Measurements from ENCODE around the gene HNRNPK.
A peak's percentile ranks its signal among the peaks of the same experiment; 100 is the strongest.
"Not testable (repeated sequence)": the region's sequence is repeated elsewhere in the genome, so short reads cannot be mapped to it uniquely, and the experiment has no call there.

The HNRNPK gene

GRCh38 chr9:83975300-83975699 lies 4.7 kb downstream of the HNRNPK start:
- DNase-seq = no peak

GRCh38 chr9:83972286-83972685 lies 7.7 kb downstream of the HNRNPK start:
- no peak for DNase-seq

GRCh38 chr9:83971485-83971884 lies 8.5 kb downstream of the HNRNPK start:
- DNase-seq = no peak

- DNase-seq = no peak
Observed at GRCh38 chr9:83969602-83970001, 10.4 kb downstream of the HNRNPK start.

GRCh38 chr9:83967073-83967472 lies 12.9 kb downstream of the HNRNPK start:
- DNase-seq = no peak

GRCh38 chr9:83966209-83966582 lies 13.8 kb downstream of the HNRNPK start:
- DNase-seq = no peak

- no peak for DNase-seq
Observed at GRCh38 chr9:83965350-83966208, 14.4 kb downstream of the HNRNPK start.

GRCh38 chr9:83964973-83965349 lies 15.1 kb downstream of the HNRNPK start:
- DNase-seq = no peak

- DNase-seq = peak; percentile 24
Observed at GRCh38 chr9:83962165-83962564, 17.9 kb downstream of the HNRNPK start.

- no peak for DNase-seq
Observed at GRCh38 chr9:83960991-83961390, 19.0 kb downstream of the HNRNPK start.

GRCh38 chr9:83959061-83959460 lies 21.0 kb downstream of the HNRNPK start:
- peak; percentile 95 for DNase-seq

GRCh38 chr9:83957248-83957513 lies 22.8 kb downstream of the HNRNPK start:
- no peak for DNase-seq

- peak; percentile 20 for DNase-seq
Observed at GRCh38 chr9:83956436-83957247, 23.4 kb downstream of the HNRNPK start.

GRCh38 chr9:83956086-83956435 lies 24.0 kb downstream of the HNRNPK start:
- no peak for DNase-seq

GRCh38 chr9:83948096-83948495 lies 31.9 kb downstream of the HNRNPK start:
- DNase-seq = not testable (repeated sequence)

GRCh38 chr9:83940590-83941303 lies 39.3 kb downstream of the HNRNPK start:
- no peak for DNase-seq

- DNase-seq = peak; percentile 82
Observed at GRCh38 chr9:83937861-83938455, 42.1 kb downstream of the HNRNPK start.

GRCh38 chr9:83936523-83936922 lies 43.5 kb downstream of the HNRNPK start:
- DNase-seq = no peak

- no peak for DNase-seq
Observed at GRCh38 chr9:83935276-83935935, 44.6 kb downstream of the HNRNPK start.

GRCh38 chr9:83934569-83935275 lies 45.3 kb downstream of the HNRNPK start:
- no peak for DNase-seq

- DNase-seq = no peak
Observed at GRCh38 chr9:83933790-83934189, 46.2 kb downstream of the HNRNPK start.

- DNase-seq = no peak
Observed at GRCh38 chr9:83932851-83933250, 47.2 kb downstream of the HNRNPK start.
